Stomach (tissue), 4 donors: ENCODE measurements around the gene TMTC2.

Experiments used
- CTCF ChIP-seq, 7 experiments: fragments of 450-650 bp in 4 of 7; fragments of 200-600 bp in 3 of 7; sonication (generic) in 3 of 7; IDR thresholded peaks; one replicate each; pipeline ENCODE4 v1.5.1; 2016 to 2019; ENCODE audit warnings: antibody characterized with exemption in 7 of 7, control low read depth in 2 of 7, mild to moderate bottlenecking in 1 of 7
- EP300 ChIP-seq: sonication (generic); formaldehyde crosslinking; IDR thresholded peaks from one replicate; pipeline ENCODE4 v1.6.1; 2017; ENCODE audit warnings: antibody characterized with exemption
- POLR2A ChIP-seq, 4 donors: fragments of 450-650 bp; IDR thresholded peaks; one replicate each; pipeline ENCODE4 v1.6.1; 2016; ENCODE audit warnings: antibody characterized with exemption in 4 of 4, control low read depth in 2 of 4, mild to moderate bottlenecking in 1 of 4, moderate library complexity in 1 of 4
- POLR2AphosphoS5 ChIP-seq, 3 donors: sonication (generic); formaldehyde crosslinking; IDR thresholded peaks; one replicate each; pipeline ENCODE4 v1.6.1; 2016; ENCODE audit warnings: antibody characterized with exemption in 3 of 3

- TF ChIP-seq POLR2A (IDR thresholded peaks at IDR 0.05), result no peak
- no peak for TF ChIP-seq CTCF (IDR thresholded peaks at IDR 0.05)
- no peak for TF ChIP-seq POLR2AphosphoS5 (IDR thresholded peaks at IDR 0.05)
- no peak for TF ChIP-seq EP300
Measured at GRCh38 chr12:83142914-83143313, 456.2 kb downstream of the TMTC2 start.
